ENCODE measurements around the gene VSTM5.

The VSTM5 gene

DNA sequence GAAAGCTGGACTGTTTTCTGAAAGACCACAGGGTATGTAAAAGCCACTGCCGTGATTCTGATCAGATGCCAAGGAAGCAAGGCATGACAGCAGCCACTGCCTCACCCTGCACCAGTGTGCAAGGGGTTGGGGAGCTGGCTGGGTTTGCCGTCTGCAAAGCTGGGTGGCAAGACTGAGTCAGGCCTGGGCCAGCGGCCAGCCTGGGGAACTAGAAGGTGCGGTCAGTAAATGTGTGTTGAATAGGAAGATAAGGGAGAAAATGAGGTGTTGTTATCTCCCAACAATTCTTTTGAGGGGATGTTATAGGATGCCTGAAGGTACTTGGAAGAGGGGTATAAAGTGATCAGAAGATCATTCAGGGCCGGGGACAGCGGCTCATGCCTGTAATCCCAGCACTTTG lies 8.0 kb downstream of the VSTM5 start:
- DNase-seq (ENCODE audit: low read depth in 1 of 2, low spot score in 1 of 2) = no peak

DNA sequence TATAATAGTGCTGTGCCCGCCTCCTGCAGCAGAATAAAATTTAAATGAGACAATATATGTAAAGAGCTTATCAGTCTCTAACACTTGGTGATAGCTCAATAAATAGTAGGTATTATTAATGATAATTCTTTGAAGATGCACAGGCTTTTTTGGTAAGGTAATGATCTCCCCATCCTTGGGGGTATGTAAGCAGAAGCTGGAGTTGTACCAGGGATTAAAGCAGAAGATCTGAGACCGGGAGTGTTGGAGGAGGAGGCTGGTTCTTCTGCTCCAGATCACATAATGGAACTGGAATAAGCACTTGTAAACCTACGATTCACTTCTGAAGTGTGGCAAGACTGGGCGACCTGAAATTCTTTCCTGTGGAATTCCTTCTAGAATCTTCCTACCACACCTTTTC lies 8.4 kb downstream of the VSTM5 start:
- no peak for DNase-seq (ENCODE audit: low read depth in 1 of 2, low spot score in 1 of 2)

DNA sequence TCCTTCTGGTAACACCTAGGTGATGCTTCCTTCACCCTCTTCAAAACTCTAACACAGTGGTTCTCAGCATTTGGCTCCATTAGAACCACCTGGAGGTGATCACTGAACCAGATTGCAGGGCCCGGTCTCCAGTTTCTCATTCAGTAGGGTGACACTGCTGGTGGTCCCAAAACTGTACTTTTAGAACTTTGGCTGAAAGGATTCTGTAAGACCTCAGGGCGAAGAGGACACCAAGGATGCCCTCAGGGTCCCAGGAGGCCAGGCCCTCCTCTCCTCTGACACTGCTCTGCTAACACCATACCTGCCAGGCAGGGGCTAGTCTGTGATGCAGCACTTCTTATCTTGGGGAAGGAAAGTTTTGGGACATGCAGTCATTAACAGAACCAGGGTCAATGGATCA lies 9.0 kb downstream of the VSTM5 start:
- no peak for DNase-seq (ENCODE audit: low read depth in 1 of 2, low spot score in 1 of 2)

DNA sequence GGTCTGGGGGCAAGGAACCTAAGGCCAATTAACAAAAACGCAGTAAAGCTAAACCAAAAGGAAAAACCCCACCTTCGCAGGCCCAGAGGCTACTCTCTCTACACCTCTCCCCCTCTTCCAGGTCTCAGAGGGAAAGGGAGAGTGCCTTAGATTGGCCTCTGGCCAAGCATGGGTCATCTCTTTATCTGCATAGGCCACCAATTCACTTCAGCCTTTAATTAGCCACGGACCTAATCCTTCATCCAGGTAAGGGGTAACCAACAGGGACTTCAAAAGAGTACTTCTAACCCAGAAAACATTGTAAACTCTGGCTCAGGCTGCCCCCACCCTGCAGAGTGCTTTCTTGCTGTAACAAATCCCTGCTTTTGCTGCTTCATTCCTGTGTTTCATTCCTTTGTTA lies 9.4 kb downstream of the VSTM5 start:
- DNase-seq (ENCODE audit: low read depth in 1 of 2, low spot score in 1 of 2) = no peak

DNA sequence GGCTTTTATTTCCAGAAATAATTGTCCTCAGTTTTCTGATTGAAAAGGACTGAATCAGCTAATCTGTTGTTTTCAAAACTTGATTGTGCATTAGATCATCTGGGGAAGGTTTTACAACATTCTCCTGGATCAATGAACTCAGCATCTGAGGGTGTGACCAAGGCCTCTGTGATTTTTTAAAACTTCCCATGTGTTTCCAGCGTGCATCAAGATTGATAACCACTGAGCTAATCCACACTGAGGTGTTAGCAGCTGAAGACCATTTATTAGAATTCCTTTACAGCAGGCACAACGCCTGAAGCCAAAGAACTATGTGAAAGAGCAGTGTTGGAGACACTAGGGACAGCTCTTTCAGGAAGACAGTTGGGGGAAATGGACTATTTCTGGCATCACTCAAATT lies 10.2 kb downstream of the VSTM5 start:
- no peak for DNase-seq (ENCODE audit: low read depth in 1 of 2, low spot score in 1 of 2)

DNA sequence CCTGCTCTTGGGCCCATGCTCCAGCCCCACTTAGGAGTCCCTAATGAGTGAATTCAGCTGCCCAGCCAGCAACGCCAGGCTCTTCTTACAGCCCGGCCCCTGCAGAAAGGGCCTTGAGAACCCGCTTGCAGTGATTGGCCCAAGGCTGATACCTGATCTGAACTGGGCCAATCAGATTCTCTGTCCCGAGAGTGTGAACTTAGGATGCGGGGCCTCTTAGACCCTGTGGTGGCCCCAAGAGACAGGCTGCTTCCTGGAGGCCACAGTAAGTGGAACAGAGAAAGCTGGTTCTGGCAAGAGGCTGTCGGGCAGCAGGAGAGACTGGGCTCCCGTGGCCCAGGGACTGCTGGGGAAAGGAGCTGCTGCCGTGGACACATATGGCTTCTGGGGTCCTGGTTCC lies 11.5 kb downstream of the VSTM5 start:
- DNase-seq (ENCODE audit: low read depth in 1 of 2, low spot score in 1 of 2) = no peak

DNA sequence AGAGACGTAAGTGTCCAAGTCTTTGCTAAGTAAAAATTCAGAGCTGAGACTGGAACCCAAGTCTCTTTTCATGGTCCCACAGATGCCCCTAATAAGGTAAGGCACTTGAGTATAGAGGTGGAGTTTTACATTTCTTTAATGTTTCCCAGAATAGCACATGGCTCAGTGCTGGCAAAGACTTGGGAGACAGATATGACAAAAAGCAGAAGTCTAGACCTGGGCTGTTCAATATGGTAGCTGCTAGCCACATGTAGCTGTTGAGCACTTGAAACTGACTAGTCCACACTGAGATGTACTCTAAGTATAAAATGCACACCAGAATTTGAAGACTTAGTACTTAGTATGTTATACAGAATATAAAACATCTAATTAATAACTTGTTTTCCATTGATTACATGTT lies 17.6 kb downstream of the VSTM5 start:
- no peak for DNase-seq (ENCODE audit: low read depth in 1 of 2, low spot score in 1 of 2)

DNA sequence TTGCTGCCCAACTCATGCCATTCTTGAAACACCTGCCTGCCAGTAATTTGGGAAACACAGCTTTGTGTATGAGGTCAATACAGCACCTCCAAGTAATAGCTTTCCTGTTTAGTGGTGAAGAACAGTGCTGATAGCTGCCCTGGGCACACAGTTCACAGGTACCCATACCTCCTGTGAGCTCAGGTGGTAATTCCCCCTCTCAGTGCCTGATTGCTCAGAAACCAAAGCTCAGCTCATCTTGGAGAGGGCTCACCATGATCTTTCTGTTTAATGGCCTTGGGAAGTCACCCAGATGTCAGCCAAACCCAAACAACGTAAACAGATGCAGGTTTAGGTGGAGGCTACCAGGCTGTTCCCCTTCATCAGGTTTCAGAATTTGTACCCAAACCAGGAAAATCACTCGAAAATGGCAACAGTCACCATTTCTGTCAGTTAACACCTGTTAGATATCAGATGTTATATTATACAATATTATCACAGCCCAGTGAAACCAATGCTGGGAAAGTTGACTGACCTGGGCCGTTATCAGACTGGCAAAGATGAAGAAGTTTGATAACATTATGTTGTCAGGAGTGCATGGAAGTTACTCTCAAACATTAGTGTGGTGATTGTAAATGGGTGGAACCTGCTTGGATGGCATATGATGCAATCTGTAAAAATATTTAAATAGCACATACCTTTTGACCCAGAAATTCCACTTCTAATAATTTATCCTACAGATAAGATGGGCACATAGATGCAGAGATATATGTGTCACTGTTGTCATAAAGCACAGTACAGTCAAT lies 18.9 kb downstream of the VSTM5 start:
- DNase-seq (ENCODE audit: low read depth in 1 of 2, low spot score in 1 of 2) = no peak

DNA sequence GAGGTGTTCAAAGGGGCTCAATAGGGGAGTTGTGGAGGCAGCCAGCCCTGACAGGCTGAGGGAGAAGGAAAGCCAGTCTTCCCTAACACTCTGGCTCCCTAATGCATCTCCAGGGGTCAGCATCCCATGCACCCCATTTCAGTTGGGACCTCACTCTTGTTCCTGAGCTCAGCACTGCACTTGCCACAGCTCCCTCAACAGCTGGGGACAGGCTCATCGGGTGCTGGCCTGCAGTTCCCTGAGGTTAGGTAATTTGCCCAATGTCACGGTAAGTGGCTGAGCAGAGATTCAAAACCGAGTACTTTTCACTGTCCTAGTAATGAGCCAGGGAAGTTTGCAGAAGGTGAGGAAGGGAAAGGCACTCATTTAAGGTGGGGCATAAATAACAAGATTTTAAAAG lies 20.8 kb downstream of the VSTM5 start:
- DNase-seq (ENCODE audit: low read depth in 1 of 2, low spot score in 1 of 2) = no peak

DNA sequence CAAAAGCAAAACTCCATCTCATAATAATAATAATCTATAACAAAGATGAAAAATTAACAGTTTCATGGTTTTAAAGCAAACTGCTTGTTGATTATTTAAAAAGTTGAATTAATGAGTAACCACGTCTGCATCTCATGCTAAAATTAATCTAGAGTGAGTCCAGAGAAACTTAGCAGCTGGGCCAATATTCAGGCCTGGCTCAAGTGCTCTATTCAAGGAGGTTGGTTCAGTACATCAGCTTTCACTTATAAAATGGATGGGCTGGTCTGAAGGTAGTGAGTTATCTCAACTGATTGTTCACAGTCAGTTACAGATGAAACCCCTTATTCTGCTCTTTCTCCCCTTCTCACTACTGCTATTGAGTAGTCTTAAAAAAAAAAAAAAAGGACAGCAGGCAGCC lies 23.1 kb downstream of the VSTM5 start:
- no peak for DNase-seq (ENCODE audit: low read depth in 1 of 2, low spot score in 1 of 2)

DNA sequence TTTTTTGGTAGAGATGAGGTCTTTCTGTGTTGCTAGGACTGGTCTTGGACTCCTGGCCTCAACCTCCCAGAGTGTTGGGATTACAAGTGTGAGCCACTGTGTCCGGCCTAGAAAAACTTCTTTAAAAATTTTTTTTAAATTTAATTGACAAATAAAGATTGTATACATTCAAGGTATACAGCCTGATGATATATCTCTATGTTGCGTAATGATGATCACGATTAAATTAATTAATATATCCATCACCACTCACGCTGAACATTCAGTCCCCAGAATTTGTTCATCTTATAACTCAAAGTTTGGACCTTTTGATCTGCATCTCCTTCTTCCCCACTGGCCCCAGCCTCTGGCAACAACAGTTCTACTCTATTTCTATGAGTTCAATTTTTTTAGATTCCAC lies 27.2 kb downstream of the VSTM5 start:
- no peak for DNase-seq (ENCODE audit: low read depth in 1 of 2, low spot score in 1 of 2)

DNA sequence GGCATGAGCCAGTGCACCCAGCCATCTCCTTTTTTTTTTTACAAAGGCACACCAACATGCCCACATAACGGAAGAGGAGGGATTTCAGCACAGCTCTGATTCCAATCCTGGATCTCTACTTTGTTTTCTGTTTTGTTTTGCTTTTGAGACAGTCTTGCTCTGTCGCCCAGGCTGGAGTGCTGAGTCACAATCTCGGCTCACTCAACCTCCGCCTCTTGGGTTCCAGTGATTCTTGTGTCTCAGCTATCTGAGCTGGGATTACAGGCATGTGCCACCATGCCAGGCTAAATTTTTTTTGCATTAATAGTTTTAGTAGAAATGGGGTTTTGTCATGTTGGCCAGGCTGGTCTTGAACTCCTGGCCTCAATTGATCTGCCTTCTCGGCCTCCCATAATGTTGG lies 28.1 kb downstream of the VSTM5 start:
- no peak for DNase-seq (ENCODE audit: low read depth in 1 of 2, low spot score in 1 of 2)

DNA sequence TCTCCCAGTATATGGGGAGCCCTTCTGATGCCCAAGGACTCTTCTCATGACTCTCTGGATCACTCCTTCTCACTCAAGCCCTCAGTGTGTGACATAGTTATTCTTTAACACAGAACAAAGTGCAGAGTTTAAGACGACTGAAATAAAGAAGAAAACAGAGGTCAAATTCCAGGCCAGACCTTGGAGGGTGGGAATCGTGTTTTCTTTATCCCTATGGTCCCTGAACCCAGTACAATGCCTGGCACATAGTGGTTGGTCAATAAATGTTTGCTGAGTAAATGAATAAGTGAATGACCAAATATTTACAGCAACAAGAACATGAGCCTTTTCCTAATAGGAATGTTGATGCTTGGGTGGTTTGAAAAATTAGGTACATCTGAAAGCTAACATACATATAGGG lies 28.8 kb downstream of the VSTM5 start:
- DNase-seq (ENCODE audit: low read depth in 1 of 2, low spot score in 1 of 2) = no peak

DNA sequence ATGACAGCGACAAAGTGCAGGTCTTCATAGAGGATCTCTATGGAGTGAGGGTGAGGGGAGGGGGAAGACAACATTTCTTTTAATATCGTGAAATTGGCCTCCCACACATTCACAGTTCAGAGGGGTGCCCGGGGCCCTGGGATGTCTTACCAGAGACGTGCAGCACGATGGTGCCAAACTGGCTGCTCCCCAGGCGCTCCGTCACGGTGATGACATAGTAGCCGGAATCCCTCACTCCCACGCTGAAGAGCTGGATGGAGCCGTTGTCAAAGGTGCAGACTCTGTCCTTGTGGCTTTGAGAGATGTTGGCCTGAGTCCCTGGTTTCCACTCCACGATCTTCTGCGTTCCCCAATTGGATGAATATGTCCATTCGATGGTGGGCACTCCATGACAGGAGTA lies 29.6 kb downstream of the VSTM5 start:
- no peak for DNase-seq (ENCODE audit: low read depth in 1 of 2, low spot score in 1 of 2)

DNA sequence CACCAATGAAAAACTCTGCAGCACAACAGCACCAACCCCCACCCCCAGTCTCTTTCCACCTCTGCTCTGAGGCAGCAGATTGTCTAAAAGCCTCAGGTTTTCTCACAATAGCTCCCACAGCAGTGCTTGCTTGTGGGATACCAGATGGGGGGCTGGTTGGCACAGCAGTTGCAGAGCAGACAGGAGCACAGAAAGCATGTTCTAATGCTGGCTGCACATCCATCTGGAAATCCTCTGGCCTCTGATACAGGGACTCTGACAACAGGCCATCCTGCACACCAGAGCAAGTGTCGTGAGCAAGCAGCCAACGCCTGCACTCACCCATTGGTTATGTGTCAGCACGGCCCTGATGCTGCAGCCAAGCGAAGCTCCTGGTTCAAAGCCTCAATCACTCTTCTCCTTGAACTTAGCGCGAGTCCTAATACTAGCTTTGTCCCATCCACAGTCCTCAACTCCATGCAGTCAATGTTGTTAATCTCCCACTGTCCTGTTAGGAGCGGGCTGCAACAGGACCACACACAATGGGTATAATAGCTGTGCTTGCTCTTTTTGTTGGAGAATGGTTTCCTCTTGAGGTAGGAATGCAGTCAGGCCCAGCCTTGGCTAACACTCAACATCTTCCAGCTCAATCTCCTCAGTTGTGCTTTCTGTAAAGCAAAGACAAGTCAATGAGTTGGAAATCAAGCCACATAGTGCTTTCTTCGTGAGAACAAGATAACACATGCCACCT lies 30.3 kb downstream of the VSTM5 start:
- no peak for DNase-seq (ENCODE audit: low read depth in 1 of 2, low spot score in 1 of 2)

DNA sequence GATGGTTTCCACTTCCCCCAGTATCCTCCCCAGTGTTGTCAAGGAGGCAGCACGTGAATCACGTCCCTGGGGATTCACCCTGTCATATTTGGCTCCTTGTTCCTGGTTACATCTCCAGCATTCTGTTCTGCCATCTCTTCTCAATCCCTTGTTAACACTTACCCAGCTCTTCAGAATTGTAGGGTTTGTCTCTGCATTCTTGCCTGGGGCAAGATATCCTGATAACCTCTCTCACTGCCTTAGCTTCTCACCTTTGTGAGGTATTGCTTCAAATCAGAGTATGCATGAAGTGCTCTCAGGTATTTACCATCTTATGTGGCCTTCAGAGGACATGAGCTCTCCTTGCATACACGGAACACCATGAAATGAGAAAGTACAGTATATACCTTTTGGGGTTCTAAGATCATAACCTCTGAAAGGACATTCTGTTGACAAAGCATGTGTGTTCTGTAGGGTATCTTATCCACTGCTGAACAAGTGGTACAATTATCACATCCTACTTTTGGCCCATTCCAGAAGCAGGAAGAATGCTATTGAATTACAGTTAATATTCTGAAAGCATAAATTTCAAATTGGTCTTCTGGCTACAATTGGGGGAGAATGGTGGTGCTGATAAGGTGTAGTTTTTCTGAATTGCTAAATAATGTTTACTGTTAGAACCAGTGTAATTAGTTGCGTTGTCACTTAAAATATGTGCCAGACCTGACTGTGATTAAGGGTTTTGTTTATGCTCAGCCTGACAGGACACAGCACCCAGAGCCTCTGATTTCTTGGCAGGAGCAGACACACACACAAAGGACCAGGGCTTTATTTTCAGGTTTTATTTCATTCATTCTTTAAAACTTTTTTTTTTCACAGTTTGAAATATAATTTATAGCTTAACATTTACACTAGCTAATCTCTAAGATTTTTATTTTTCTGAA lies 32.7 kb downstream of the VSTM5 start:
- no peak for DNase-seq (ENCODE audit: low read depth in 1 of 2, low spot score in 1 of 2)

DNA sequence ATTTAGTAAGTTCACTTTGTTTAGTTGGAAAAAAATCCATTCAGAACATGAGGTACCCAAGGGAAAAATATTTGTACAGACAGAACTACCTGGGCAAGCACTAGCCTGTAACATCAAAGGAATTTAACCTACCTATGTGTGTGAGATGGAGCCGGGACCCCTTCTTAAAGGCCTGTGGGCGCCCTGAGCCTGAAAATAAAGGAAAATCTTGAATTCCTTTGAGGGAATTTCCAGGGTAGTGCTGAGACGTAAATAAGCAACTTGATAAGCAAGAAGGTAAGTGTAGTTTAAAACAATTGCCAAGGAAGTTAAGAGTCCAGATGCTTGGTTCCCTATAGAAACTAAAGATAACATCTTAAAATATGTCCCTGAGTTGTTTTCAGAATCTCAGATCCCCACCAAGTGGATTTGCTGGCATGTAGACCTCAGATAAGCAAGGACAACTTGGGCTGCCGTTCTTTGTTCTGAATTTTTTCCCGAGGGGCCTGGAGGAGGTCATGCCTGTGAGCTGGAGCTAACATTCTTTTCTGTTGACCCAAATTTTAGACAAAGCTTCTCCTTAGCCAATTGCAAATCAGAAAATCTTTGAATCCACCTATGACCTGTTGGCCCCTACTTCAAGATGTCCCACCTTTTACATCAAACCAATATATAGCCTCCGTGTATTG lies 35.3 kb downstream of the VSTM5 start:
- DNase-seq (ENCODE audit: low read depth in 1 of 2, low spot score in 1 of 2) = no peak

DNA sequence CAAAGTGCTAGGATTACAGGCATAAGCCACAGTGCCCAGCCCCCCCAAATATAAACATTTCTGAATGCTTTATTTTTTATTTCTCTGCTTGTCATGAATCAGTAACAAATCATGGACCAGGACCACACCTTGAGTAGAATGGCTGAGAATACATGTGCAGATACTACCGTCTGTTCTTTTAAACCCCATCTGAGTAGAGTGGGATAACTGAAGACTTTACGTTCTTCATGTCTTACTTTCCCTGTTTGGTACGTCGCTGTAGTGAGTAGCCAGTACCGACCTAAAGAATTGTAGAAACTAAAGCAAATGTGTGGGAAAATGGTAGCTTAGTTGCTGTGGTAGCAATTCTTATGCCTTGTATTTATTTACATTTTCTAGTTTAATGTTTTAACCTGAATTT lies 36.4 kb downstream of the VSTM5 start:
- no peak for DNase-seq (ENCODE audit: low read depth in 1 of 2, low spot score in 1 of 2)

DNA sequence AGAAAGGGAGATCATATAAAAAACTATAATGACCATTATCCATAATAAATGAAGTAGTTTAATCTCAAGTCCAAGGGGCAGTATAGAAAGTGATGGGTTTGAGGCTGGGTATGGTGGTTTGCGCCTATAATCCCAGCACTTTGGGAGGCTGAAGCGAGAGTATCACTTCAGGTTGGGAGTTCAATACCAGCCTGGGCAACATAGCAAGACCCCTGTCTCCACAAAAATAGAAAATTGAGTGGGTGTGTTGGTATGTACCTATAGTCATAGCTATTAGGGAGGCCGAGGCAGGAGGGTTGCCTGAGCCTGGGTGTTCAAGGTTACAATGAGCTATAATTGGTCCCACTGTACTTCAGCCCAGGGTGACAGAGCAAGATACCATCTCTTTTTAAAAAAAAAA lies 42.4 kb downstream of the VSTM5 start:
- DNase-seq (ENCODE audit: low read depth in 1 of 2, low spot score in 1 of 2) = no peak

DNA sequence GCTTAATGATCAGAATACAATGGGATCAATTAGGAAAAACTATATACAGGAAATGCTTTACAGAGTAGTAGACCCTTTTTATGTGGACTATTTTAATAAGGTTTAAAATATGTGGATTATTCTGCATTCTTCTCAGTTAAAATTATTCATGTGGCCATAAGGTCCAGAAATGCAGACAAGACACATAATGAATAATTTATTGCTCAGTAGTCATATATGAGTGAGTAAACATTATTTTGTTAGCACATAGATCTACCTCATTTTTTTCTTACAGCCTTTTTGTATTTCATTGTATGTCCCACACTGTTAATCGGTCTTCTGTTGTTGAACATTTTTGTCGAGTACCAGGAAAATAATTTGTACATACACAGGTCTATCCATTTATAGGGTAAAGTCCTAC lies 45.5 kb downstream of the VSTM5 start:
- no peak for DNase-seq (ENCODE audit: low read depth in 1 of 2, low spot score in 1 of 2)

DNA sequence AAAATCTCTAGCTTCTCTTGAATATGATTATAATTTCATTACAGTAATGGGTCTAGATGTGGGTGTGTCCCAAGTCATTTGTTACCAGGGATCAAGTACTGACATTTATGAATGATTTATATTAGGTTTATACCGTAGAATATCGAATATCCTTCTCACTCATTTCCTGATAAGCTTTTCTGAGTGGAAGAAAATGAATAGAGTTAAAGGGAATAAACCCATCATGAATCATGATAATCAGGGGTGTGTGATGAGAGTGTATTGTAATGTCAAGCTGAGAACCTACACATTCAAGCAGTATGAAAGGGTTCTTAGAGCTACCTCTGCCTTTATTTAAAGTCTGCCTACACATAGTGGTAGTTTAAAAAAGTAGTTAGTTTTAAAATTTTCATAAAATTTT lies 49.1 kb downstream of the VSTM5 start:
- DNase-seq (ENCODE audit: low read depth in 1 of 2, low spot score in 1 of 2) = no peak

Data from activated T-helper 1 cell treated with anti-CD3 and anti-CD28 coated beads, Interleukin-2, amount 50 U/mL, for 16 hours (primary cell).